ENCODE data around the gene GPR65. TPM values are rescaled to one million over a fixed set of nuclear protein-coding genes. Genes with fewer than 3 reads are reported as not detected.

The GPR65 gene
- total RNA-seq, 4 donors from 2014 or later, result 0.23 to 0.25 (median 0.23) TPM; not detected in 1

DNA sequence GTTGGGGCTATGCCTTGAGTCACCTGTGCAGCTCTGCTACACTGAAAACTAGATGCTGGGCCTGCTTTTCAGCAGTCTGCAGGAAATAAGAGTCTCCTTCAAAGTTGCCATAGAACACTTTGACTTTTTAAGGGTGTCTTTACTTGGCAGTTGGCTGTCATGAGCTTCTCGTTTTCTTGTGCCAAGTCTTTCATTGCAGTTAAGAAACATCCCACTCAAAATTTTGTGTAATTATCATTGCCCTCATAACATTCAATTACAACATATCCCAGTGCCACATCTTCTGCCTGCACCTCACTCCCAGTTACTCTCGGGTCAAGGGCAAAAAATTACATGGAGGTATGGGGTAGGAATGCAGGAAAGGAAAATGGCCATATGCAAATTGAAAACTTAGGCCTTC is 29.1 kb downstream of the GPR65 start:
- no peak for DNase-seq (ENCODE audit: low spot score in 2 of 2)
- WGBS, 2 donors, result 52 to 59% methylated on average over 2 of the region's 2 CpGs
- intact Hi-C loops (cut with DNase I; ENCODE audit: low total_unique reads), result no loop called here
- no peak for TF ChIP-seq CTCF (IDR thresholded peaks at IDR 0.05)
- TF ChIP-seq POLR2A (IDR thresholded peaks at IDR 0.05), result no peak
- H3K4me3 ChIP-seq (ENCODE audit: low read depth, poor library complexity, severe bottlenecking), result no peak overlapping the region

GRCh38 chr14:88036422-88036821 is 31.5 kb downstream of the GPR65 start:
- no peak for DNase-seq (ENCODE audit: low spot score in 2 of 2)
- intact Hi-C loops (cut with DNase I; ENCODE audit: low total_unique reads), result no loop called here
- no peak overlapping the region for H3K4me3 ChIP-seq (ENCODE audit: low read depth, poor library complexity, severe bottlenecking)
- WGBS, 2 donors, result 73 to 75% methylated on average over 2 of the region's 2 CpGs
- TF ChIP-seq POLR2A (IDR thresholded peaks at IDR 0.05), result no peak
- TF ChIP-seq CTCF (IDR thresholded peaks at IDR 0.05), result no peak

DNA sequence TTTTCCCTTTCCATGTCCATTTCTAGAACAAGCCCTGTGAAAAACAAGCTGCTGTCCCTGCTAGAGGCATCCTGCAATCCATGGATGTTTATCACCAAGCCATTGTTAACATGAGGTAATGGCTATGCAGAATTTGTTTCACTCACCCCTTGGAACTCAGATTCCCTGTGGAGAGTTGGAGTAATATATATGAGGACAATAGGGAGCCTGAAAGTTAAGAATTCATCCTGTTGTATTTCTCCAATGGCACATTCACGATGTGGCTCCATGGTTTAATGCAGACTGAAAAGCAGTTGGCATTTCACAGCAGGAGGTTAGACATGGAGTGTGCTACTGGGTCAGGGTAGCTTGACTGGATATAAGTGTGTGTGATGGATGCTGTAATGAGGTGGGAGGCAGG is 32.4 kb downstream of the GPR65 start:
- no peak for DNase-seq (ENCODE audit: low spot score in 2 of 2)
- intact Hi-C loops (cut with DNase I; ENCODE audit: low total_unique reads), result no loop called here
- TF ChIP-seq CTCF (IDR thresholded peaks at IDR 0.05) (no peak), POLR2A (IDR thresholded peaks at IDR 0.05) (no peak)
- no peak overlapping the region for H3K4me3 ChIP-seq (ENCODE audit: low read depth, poor library complexity, severe bottlenecking)
- WGBS, 2 donors, result 63 to 70% methylated on average over 1 of the region's 1 CpG

GRCh38 chr14:88039197-88039596 is 34.3 kb downstream of the GPR65 start:
- intact Hi-C loops (cut with DNase I; ENCODE audit: low total_unique reads), result no loop called here

GRCh38 chr14:88040146-88040545 is 35.2 kb downstream of the GPR65 start:
- intact Hi-C loops (cut with DNase I; ENCODE audit: low total_unique reads), result no loop called here
- no peak for DNase-seq (ENCODE audit: low spot score in 2 of 2)
- 63 to 69% methylated on average over 1 of the region's 1 CpG for WGBS, 2 donors
- TF ChIP-seq CTCF (IDR thresholded peaks at IDR 0.05), result no peak
- no peak for TF ChIP-seq POLR2A (IDR thresholded peaks at IDR 0.05)
- H3K4me3 ChIP-seq (ENCODE audit: low read depth, poor library complexity, severe bottlenecking), result no peak overlapping the region

More at GRCh38 chr14:88039197-88039596, 34.3 kb downstream of the GPR65 start:
- TF ChIP-seq CTCF (IDR thresholded peaks at IDR 0.05), result no peak
- no peak for TF ChIP-seq POLR2A (IDR thresholded peaks at IDR 0.05)
- no peak overlapping the region for H3K4me3 ChIP-seq (ENCODE audit: low read depth, poor library complexity, severe bottlenecking)
- 50 to 73% methylated on average over 3 of the region's 3 CpGs for WGBS, 2 donors
- no peak for DNase-seq (ENCODE audit: low spot score in 2 of 2)

All from lower leg skin (tissue), 4 donors.